Heart right ventricle (tissue), 16 donors: ENCODE data around the gene BAX. TPM values are rescaled to one million over a fixed set of nuclear protein-coding genes. Genes with fewer than 3 reads are reported as not detected.
A peak's percentile ranks its signal among the peaks of the same experiment; 100 is the strongest.

ENCODE experiments used
- ATAC-seq, 8 donors: fragments of 200-7000 bp; cut with Tn5 transposase; one replicate each; pipeline ENCODE4 v1.9.1; 2020; ENCODE audit warnings: mild to moderate bottlenecking in 8 of 8, moderate library complexity in 8 of 8, moderate number of reproducible peaks in 1 of 8
- DNase-seq, 2 donors: peaks; one replicate each; pipeline ENCODE4 v3.0.0-alpha.2; 2020
- H3K27ac ChIP-seq, 10 donors: fragments of 200-600 bp; sonication (generic) in 2 of 10; one replicate each; pipeline versions ENCODE4 v1.5.0 to v1.8.0; 2020 to 2022; ENCODE audit warnings: mild to moderate bottlenecking in 3 of 10
- H3K27me3 ChIP-seq, 7 donors: fragments of 200-600 bp; one replicate each; pipeline ENCODE4 v1.8.0; 2021 to 2022; ENCODE audit warnings: mild to moderate bottlenecking in 2 of 7
- H3K36me3 ChIP-seq, 9 donors: fragments of 200-600 bp; sonication (generic) in 1 of 9; one replicate each; pipeline versions ENCODE4 v1.5.0 to v1.8.0; 2020 to 2022; ENCODE audit warnings: mild to moderate bottlenecking in 2 of 9
- H3K4me1 ChIP-seq, 9 donors: fragments of 200-600 bp; sonication (generic) in 1 of 9; one replicate each; pipeline versions ENCODE4 v1.5.0 to v1.8.0; 2020 to 2022; ENCODE audit warnings: mild to moderate bottlenecking in 4 of 9
- H3K4me3 ChIP-seq, 10 donors: fragments of 200-600 bp; sonication (generic) in 2 of 10; one replicate each; pipeline versions ENCODE4 v1.5.0 to v1.8.0; 2020 to 2022; ENCODE audit warnings: mild to moderate bottlenecking in 7 of 10, moderate library complexity in 2 of 10
- H3K9me3 ChIP-seq, 11 donors: fragments of 200-600 bp in 10 of 11; sonication (generic) in 2 of 11; one replicate each; pipeline versions ENCODE4 v1.5.0 to v1.8.0; 2013 to 2022; ENCODE audit warnings: mild to moderate bottlenecking in 2 of 11, control low read depth in 1 of 11, moderate library complexity in 1 of 11
- CTCF ChIP-seq, 9 donors: fragments of 200-600 bp; sonication (generic) in 2 of 9; IDR thresholded peaks; one replicate each; pipeline versions ENCODE4 v1.5.0 to v1.8.0; 2021 to 2022; ENCODE audit warnings: antibody characterized with exemption in 9 of 9, mild to moderate bottlenecking in 5 of 9, moderate library complexity in 1 of 9
- WGBS, 2 donors: extraction: QIAGEN DNeasy Blood & Tissue Kit; methylation state at CpG; one replicate each; pipeline ENCODE4 v1.1.7; 2013; ENCODE audit warnings: inconsistent platforms in 1 of 2; 5-methylcytosine and 5-hydroxymethylcytosine counted together
- intact Hi-C, 10 donors: fragments of 100-400 bp; cut with DNase I; formaldehyde crosslinking; loops; one replicate each; pipeline versions ENCODE4 v1.11.1 to v1.14.2; 2022
- polyA plus RNA-seq, 2 donors: library from polyadenylated mRNA; stranded (reverse); fragments of 200-250 nt; gene quantifications; one replicate each; pipeline ENCODE4 v1.2.3, GENCODE V29; 2013
- total RNA-seq, 10 donors: library from RNA; stranded (reverse); fragmentation: NEBNext Ultra II Directional in 3 of 10; extraction: Animal tissue kit (Norgen Biotek cat#: 25700) in 3 of 10; gene quantifications; one replicate each; pipeline versions ENCODE4 v1.2.1 to v1.2.4, GENCODE V29; 2021 to 2023
- donor health status: Arrhythmogenic right ventricular cardiomyopathy.
- donor health status: ischemic (EF 13 %, LVEDD 7.1; RV severe dilation, severe dysfunction).
- donor health status: healthy with polysubstance abuse.
- donor health status: DM: no; HTN: yes; CAD: no.
- donor health status: DM: no; HTN: no; CAD: no.
- donor health status: ischemic (EF 25% LVEDD 6.9; RV normal size, moderate dysfunction).
- donor health status: ischemic (EF 25% LVEDD 5.7; RV mildly dilated, moderate dysfunction).
- donor health status: healthy.
- donor health status: DM: yes; HTN: yes; CAD: no.
- donor health status: Ischemic cardiomyopathy.
- donor health status: ischemic (EF 35%, LVEDD 5.7; RV mildly dilated, moderate dysfunction).
- donor health status: nonischemic (EF 11% LVEDD 7.7; RV severe dilation, severe dysfunction).
- donor health status: DM: yes; HTN: yes; CAD: no.
- donor health status: PGD.
- donor health status: ischemic (EF 29% LVEDD 5.4; RV normal size, mild dysfunction).
- donor health status: nonischemic (EF 23%, LVEDD 6.1; RV moderate dilation, normal function).

Gene BAX
- total and polyA plus RNA-seq, 12 donors: 11.5 to 41.5 (median 19.5) TPM

- no peak overlapping the region for H3K4me3 ChIP-seq
- no peak for TF ChIP-seq CTCF (IDR thresholded peaks at IDR 0.05)
- no peak for DNase-seq
- ATAC-seq: no peak
- peak overlapping the region in 3 of 10 donors; percentile 0 to 11 (median 9) for H3K27ac ChIP-seq
- peaks cover 0 to 98% (median 56%) of the 10 kb centered on the region in 9 donors for H3K36me3 ChIP-seq
- intact Hi-C loops: no loop called here
- 92 to 97% methylated on average over 3 of the region's 3 CpGs for WGBS, 2 donors
- H3K4me1 ChIP-seq: peaks cover 8 to 37% (median 17%) of the 10 kb centered on the region in 9 donors
- no peaks in the 10 kb centered on the region for H3K9me3 ChIP-seq
- H3K27me3 ChIP-seq: no peaks in the 10 kb centered on the region
Observed at GRCh38 chr19:48986211-48986610, 31.5 kb downstream of the BAX start.

- ATAC-seq: no peak
Observed at GRCh38 chr19:48987323-48987722, 32.6 kb downstream of the BAX start.

GRCh38 chr19:48988286-48988685 is 33.6 kb downstream of the BAX start:
- Histone ChIP-seq H3K4me1 (peaks cover 9 to 47% (median 30%) of the 10 kb centered on the region in 9 donors), H3K36me3 (peaks cover 0 to 77% (median 46%) of the 10 kb centered on the region in 9 donors), H3K9me3 (no peaks in the 10 kb centered on the region), H3K27ac (peak overlapping the region in 3 of 10 donors; percentile 36 to 96 (median 90)), H3K27me3 (no peaks in the 10 kb centered on the region), H3K4me3 (no peak overlapping the region)
- ATAC-seq (no peak), DNase-seq (no peak)
- 88 to 95% methylated on average over 7 of the region's 7 CpGs for WGBS, 2 donors
- intact Hi-C loops: no loop called here
- TF ChIP-seq CTCF (IDR thresholded peaks at IDR 0.05): no peak

More at GRCh38 chr19:48987323-48987722, 32.6 kb downstream of the BAX start:
- Histone ChIP-seq H3K9me3 (no peaks in the 10 kb centered on the region), H3K4me3 (no peak overlapping the region), H3K27me3 (no peaks in the 10 kb centered on the region), H3K36me3 (peaks cover 0 to 87% (median 46%) of the 10 kb centered on the region in 9 donors), H3K4me1 (peaks cover 9 to 47% (median 28%) of the 10 kb centered on the region in 9 donors), H3K27ac (no peak overlapping the region)
- no peak for TF ChIP-seq CTCF (IDR thresholded peaks at IDR 0.05)
- intact Hi-C loops: no loop called here
- WGBS, 2 donors: 88% methylated on average over 7 of the region's 7 CpGs
- DNase-seq: no peak

GRCh38 chr19:48988860-48989259 is 34.2 kb downstream of the BAX start:
- Histone ChIP-seq H3K4me1 (peaks cover 9 to 42% (median 30%) of the 10 kb centered on the region in 9 donors), H3K27ac (peak overlapping the region in 5 of 10 donors; percentile 90 to 98 (median 96)), H3K36me3 (peaks cover 0 to 71% (median 42%) of the 10 kb centered on the region in 9 donors), H3K27me3 (no peaks in the 10 kb centered on the region), H3K4me3 (no peak overlapping the region), H3K9me3 (no peaks in the 10 kb centered on the region)
- no peak for TF ChIP-seq CTCF (IDR thresholded peaks at IDR 0.05)
- 91 to 95% methylated on average over 9 of the region's 9 CpGs for WGBS, 2 donors
- ATAC-seq (no peak), DNase-seq (no peak)
- intact Hi-C loops: no loop called here
